GM18858 (cell line): ENCODE results near the gene OXSR1.
"Not testable (repeated sequence)": the region's sequence is repeated elsewhere in the genome, so short reads cannot be mapped to it uniquely, and the experiment has no call there.

ENCODE experiments used
- ATAC-seq: cut with Tn5 transposase; IDR thresholded peaks from one replicate; pipeline ENCODE4 v1.9.1; 2021; ENCODE audit not compliant: unreplicated experiment

OXSR1 gene

DNA sequence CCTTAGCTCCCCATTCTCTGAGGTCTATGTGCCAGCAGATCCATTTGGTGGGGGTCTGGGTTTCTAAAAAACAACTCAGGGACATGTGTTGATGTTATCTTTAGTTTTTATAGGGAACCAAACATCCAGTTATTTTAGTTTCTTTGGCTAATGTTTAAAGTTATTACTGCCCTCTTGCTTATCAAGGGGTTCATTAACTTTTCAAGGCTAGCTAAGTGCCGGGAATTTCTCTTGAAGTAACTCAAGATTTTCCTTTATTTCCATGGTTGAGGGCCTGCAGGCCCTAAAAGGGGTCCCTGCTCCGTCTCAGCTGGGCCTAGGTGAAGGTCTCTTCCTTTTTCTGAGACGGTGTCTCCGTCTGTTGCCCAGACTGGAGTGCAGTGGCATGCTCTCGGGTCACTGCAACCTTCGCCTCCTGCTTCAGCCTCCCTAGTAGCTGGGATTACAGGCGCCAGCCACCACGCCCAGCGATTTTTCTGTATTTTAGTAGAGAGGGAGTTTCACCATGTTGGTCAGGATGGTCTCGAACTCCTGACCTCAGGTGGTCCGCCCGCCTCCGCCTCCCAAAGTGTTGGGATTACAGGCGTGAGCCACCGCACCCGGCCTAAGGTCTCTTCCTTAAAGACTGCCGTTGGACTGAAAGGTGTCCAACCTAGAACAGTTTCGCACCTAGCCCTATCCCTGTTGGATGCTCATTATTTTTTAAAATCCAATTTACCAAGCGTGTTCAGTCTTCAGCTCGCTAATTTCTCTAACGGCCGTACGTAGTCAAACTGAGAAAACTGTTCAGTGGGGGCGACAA lies 1.3 kb upstream of the OXSR1 start:
- no peak for ATAC-seq

DNA sequence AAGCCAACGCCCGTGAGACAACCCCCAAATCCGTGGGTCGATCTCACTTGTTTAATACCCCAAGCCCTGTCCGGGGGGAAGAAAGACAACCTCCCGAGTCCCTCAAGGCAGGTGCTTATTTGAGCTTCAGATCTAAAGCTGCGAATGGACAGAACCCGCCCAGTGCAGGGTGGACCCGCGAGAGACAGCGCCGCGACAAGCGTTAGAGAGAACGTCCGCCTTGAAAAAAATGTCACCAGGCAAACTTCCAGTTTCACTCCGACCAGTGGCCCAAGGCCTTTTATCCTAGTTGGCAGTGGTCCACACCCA lies 740 bp upstream of the OXSR1 start:
- ATAC-seq, result no peak

DNA sequence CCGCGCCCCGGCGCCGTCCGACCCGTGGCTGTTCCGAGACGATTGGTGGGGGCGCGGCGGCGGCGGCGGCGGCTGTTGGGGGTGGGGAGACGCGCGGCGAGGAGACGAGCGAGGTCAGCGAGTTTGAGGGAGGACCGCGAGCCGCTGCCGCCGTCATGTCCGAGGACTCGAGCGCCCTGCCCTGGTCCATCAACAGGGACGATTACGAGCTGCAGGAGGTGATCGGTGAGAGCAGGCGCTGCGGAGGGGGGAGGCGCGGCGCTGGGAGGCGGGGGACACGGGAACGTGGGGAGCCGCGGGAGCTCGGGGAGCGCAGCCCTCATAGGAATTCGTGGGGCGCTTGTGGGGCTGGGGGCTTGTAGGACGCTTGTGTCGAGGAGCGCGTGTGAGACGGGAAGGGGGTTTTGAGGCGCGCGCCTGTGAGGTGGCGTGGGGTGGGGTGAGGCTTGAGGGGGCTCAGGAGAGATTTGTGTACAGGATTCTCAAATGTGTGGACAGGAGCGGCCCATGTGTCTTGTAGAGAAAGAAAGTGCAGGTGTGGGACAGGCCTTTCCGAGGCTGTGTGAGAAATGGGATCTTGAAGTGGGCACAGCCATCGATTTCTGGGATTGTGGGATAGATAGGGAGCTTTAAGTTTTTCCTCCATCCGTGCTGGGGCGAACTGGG lies 518 bp downstream of the OXSR1 start:
- ATAC-seq, result no peak

DNA sequence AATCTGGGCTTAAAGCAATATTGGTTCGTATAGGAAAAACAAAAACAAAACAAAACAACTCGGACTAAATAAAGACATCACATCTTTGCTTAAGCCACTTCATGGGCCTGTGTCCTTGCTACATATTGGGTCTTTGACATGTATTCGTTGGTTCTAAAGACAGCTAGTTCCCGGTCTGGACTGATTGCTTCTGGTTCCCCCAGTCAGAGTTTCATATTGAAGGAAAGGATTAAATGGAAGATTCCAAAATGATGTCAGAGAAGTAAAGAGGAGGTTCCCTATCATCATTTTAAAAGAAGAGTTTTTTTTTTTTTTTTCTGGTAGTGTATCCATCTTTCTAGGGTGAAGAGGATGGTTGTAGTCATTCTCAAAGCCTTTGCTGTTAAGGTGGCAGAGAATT lies 2.3 kb downstream of the OXSR1 start:
- no peak for ATAC-seq

DNA sequence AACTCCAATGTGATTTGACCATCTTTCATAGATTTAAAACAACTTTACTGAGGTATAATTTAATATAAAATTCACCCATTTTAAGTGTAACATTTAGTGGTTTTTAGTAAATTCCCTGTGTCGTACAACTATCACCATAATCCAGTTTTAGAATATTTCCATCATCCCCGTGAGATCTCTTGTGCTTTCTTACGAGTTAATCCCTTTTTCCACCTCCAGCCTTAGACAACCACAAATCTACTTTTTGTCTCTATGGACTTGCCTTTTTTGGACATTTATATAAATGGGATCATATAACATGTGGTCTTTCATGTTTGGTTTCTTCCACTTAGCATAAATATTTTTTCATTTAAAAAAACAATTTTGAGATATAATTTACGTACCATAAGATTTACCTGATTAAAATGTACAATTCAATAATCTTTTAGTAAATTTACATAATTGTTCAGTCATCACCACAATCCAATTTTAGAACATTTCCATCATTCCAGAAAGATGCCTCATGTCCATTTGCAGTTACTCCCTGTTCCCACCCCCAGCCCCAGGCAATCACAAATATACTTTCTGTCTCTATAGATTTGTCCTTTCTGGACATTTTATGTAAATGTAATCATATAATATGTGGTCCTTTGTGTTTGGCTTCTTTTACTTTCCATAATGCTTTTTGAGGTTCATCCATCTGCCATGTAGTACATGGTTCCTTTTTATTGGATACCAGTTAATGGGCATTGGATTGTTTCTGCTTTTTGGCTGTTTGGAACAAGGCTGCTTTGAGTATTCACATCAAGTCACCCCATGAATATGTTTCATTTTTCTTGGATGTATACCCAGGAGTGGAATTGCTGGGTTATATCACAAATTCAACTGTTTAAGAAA lies 3.1 kb downstream of the OXSR1 start:
- ATAC-seq, result no peak

DNA sequence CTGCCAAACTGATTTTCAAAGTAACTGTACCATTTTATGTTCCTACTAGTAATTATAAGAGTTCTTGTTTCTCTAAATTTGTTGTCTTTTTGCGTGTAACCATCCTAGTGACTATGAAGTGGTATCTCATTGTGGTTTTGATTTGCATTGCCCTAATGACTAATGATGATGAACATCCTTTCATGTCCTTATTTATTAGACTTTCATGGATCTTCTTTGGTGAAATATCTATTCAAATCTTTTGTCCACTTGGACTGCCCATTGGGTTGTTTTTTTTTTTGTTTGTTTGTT lies 3.6 kb downstream of the OXSR1 start:
- no peak for ATAC-seq

DNA sequence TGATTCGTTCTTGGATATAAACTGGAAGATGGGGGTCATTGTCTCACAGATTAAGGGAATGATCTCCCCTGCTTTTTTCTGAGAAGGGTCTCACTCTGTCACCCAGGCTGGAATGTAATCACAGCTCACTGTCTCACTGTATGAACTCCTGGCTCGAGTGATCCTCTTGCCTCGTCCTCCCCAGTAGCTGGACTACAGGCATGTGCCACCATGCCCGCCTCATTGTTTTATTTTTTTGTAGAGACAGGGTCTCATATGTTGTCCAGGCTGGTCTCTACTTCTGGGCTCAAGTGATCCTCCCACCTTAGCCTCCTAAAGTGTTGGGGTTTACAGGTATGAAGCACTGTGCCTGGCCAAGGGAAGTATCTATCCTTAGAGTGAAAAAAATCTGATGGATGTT lies 5.4 kb downstream of the OXSR1 start:
- ATAC-seq, result no peak

DNA sequence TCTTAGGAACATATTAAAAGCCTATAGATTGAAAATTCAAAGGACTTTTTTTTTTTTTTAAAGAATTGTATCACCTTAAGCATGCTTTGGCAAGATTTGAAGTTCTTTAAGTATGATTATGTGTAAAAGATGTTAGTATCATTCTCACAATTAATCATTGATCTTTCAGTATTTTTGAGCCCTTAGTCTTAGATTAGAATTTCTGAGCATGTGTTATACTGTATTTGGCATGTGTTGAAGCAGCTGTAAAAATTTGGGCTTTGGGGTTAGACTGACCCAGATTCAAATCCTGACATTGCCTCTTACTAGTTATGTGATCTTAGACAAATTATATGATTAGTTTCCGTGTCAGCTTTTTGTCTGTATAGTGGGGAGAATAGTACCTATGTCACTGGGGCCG lies 6.3 kb downstream of the OXSR1 start:
- ATAC-seq, result no peak

DNA sequence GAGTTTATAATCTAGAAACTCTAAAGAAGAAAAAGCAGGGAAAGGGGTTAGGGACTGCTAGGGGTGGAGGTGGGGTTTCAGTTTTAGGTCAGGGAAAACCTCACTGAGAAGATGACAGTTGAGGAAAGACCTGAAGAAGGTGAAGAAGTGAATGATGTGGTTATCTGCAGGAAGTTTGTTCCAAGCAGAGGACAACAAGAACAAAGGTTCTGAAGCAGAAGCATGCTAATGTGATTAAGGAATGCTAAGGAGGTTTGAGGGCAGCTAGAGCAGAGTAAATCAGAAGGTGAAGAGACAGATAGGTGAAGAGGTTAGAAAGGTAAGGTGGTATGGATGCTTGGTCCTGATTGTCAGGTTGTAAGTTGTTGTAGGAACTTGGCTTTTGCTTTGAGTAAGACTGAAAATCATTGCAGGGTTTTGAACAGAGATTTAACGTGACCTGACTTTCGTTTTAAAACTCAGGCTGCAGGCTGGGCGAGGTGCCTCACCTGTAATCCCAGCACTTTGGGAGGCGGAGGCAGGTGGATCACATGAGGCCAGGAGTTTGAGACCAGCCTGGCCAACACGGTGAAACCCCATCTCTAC lies 8.6 kb downstream of the OXSR1 start:
- peak; percentile 32 for ATAC-seq

DNA sequence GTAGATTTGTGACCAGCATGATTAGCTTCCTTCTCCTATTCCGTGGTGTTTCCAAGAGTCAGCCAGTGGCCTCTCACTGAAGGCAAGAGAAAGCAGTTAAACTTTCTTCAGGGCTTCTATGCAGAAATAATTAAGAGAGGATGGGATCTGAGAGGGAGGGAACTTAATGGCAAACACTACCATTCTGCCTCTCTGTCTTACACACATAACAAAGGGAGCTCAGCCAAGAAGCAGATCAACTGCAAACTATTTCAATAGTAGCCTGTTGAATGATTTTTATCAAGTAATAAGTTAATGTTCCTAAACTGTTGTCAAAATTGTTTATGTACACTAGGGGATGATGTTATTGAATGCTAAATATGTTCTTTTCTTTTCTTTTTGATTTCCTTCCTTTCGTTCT lies 11.8 kb downstream of the OXSR1 start:
- no peak for ATAC-seq

DNA sequence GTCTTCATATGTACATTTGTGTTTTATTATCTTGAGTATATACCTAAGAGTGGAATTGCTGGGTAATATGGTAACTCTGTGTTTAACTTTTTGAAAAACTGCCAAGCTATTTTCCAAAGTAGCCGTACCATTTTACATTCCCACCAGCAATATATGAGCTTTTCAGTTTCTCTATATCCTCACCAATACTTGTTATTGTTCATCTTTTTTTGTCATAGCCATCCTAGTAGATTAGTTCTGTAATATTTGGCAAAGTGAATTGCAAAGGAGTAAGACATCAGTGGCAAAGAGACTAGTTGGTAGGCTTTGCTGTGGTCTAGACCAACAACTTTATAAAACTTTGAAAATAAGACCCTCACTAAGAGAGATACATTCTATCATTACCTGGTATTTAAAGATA lies 21.4 kb downstream of the OXSR1 start:
- no peak for ATAC-seq

DNA sequence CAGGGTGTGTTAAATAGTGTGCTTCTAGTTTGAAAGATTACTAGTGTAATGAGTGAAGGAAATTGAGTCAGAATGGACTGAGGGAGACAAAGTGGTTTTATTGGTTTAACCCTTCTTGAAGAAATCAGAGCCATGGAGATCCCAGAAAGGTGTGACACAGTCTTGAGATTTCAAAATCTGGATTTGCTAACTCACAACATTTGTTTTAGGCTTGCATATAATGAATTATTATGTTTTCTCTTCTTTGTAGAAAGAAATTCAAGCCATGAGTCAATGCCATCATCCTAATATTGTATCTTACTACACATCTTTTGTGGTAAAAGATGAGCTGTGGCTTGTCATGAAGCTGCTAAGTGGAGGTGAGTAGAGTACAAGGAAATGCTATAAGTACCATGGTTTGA lies 25.1 kb downstream of the OXSR1 start:
- ATAC-seq, result no peak

DNA sequence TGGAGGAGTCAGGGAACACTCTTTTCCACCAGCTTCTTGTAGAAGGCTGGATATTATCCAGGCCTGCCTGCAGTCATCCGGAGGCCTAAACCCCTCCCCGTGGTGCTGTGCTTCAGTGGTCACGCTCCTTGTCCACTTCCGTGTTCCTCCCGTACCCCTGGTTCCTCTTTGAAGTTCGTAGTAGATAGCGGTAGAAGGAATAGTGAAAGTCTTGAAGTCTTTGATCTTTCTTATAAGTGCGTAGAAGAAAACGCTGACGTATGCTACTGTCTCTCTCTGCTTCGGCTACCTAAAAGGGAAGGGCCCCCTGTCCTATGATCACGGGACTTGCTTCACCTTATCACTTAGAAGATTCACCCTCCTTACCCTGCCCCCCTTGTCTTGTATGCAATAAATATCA lies 37.6 kb downstream of the OXSR1 start:
- ATAC-seq, result not testable (repeated sequence)

DNA sequence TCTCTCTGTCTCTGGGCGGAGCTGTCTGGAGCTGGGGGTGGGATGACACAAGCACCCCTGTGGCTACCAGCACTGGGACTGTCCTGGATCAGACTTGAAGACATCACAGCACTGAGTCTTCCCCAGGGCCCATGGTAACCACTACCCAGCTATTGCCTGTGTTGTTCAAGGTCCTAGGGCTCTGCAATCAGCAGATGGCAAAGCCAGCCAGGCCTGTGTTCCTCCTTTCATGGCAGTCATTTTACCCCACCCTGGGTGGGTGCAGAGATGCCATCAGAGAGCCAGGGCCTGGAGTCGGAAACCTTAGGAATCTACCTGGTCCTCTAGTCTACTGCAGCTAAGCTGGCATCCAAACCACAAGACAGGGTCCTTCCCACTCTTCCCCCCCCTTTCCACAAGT lies 38.4 kb downstream of the OXSR1 start:
- no peak for ATAC-seq

DNA sequence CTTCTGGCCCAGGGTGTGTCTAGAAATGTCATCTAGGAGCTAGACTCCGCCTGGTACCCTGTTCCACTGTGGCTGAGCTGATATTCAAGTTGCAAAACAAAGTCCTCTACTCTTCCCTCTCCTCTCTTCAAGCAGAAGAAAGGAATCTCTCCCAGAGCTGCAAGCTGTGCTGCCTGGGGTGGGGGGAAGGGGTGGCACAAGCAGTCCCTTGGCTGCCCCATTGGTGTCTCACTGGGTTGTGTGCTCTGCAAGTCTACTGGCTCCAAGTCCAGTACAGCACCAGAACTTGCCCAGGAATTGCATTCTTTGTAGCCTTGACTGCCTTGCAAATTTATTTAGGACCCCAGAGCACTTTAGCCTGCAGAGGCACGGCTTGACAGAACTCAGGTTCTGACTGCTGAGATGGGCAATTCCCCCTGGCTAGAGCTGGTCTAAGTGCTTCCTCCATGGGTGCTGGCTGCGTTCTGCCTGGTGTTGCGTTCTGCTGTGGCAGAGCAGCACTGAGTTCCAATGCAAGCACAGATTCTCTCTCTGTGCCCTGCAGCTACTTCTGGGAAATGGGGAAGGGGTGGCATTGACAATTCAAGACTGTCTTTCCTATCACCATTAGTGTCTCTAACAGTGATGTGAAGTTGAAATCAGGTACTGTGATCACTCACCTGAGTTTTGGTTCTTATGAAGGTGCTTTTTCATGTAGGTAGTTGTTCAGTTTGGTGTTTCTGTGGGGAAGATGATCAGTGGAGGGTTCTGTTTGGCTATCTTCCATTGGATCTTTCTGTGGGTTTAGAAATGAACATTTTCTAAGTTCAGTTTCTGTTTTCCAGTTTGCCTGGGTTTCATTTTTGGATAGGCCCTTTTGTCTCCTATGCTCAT lies 39.5 kb downstream of the OXSR1 start:
- ATAC-seq, result no peak

DNA sequence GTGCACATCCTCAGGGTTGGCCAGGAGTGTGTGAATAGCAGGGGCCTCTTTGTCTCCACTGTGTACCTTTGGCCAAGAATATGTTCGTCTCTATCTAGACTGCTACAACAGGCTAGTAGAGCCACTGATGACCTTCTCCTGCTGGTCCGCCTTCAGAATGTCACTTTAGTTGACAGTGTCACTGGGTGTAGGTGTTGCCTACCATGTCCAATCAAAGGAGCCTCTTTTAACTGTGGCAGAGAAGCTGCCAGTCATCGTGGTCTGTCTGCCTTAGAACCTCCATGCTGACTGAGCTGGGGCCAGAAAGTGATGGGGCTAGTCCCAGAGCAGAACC lies 40.1 kb downstream of the OXSR1 start:
- no peak for ATAC-seq

DNA sequence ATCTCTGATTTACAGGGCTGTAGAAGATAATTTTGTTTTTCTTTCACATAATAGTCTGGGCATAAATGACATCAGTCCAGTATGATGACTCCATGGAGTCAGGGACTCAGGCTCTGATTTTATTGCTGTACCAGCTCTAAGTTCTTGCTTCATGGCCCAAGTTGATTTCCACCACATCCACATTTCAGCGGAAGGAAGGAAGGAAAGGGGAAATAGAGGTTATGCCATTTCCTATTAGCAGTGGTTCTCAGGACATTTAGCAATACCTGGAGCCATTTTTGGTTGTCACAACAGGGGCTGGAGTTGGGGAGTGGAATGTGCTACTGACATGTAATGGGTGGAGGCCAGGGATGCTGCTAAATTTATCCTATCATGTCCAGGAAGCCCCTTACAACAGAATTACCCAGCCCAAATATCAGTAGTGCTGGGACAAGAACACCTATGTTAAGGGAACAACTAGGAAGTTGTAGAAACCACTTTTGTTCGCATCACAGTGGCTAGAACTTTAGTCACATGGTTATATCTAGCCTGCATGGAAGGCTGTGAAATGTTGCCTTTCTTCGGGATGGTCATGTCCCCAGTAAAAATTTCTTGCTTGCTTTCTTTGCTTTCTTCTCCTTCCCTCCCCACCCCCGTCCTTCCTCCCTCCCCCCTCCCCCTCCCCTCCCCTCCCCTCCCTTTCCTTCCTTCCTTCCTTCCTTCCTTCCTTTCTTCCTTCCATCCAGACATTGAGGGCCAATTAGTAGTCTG lies 42.1 kb downstream of the OXSR1 start:
- ATAC-seq, result no peak

DNA sequence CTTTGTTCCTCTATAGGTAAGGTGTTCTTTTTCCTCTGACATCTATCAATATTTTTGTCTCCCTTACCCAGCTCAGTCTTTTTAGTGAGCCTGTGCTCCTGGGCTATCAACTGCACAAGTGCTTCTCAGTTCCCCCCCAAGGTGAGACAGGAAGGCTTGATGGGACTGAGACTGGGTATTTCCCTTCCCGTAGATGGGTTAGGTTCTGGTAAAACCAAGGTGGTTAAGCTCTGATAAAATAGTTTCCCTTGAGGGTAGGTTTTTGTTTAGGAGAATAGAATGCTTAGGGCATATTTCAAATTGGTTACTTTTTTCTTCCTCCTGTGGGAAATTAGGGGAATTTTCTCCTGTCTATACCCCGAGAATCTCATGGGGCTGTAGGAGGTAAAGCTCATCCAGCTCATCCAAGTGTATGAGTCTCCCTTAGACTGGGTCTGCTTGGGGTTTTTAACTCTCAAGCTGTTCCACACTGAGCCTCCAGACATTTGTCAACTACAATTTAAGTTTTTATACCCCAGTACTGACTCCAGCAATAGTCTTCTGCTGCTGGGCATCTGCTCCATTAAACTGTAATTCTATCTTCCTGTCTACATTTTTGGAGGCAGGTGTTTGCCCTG lies 44.9 kb downstream of the OXSR1 start:
- ATAC-seq, result peak; percentile 72

DNA sequence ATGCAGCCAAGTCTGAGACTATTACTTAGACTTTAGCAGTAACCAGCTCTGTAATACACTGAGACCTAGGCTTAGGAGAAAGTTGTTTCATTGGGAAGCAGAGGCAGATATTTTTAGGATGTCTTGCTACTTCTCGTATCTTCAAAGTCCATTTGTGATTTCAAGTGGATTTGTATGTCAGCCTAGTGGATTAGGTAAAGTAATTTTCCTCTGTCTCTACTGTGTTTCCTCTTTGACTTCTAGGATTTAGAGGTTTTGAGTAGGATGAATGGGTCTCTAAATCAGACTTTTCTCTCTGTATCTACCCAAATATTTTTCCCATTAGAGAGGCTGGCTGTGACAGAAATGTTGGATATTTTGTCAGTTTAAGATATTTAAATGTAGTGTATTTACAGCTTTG lies 46.8 kb downstream of the OXSR1 start:
- ATAC-seq, result no peak

DNA sequence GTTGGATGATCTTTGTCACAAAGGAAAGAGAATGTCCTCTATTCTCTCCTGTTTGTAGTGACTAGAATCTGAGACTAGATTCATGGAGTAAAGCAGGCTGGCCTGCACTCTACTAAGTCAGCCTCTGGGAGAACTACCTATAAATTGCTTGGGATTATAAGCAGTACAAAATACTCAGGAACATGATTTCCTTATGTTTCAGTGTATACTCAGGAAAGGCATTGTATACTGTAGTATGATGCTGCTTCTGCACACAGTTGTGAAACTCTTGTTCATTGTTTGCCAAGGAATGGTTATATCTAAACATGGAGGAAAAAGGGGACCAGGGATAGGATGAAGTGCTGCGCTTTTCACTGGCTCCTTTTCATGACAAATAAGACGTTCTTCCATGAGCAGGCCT lies 49.2 kb downstream of the OXSR1 start:
- ATAC-seq, result no peak
